ENCODE data around the gene RAC2.
A peak's percentile ranks its signal among the peaks of the same experiment; 100 is the strongest.

RAC2 gene

DNA sequence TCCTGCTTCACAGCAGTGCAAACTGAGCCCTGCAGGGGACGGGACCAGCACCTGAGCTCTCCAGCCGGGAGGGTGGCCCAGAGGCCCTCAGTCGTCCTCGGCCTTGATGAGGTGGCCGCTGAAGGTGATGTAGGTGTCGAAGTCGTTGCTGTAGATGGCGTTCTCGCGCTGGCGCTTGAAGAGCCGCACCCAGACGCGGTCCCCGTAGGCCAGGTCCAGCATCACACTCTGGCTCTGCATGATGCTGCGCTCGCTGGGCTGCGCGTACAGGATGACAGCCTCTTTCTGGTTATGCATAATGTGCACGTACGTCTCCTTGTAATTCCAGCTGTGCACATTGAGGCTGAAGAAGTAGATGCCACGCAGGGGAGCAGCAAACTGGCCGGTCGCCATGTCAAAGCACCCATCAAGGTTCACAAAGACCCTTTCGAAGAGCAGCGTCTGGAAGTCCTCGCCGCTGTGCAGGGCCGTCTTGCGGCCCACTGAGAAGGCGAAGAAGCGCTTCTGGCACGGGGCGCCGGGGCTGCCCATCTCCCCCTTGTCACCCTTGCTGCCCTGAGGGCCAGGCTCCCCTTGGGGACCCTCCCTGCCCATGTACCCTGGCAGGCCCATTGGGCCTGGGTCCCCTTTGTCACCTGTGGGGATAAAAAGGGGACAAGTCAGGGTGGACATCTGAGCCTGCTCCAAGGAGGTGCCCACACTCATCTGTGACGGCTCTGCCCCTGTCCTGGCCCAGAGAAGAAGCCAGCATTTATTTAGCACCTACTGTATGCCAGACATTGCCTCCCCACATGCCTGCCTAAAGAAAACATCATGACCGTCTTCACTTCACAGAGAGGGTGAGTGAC, 61.7 kb downstream of the RAC2 start:
- H3K4me3 ChIP-seq (replicated peaks in 1 of 2; ENCODE audit: low read depth in 2 of 2, low read length in 2 of 2), result no peak overlapping the region
- no peak for DNase-seq (ENCODE audit: low read depth in 2 of 2)
- TF ChIP-seq CTCF (IDR thresholded peaks at IDR 0.05; ENCODE audit: low read depth, low read length), result no peak

- no peak for TF ChIP-seq CTCF (IDR thresholded peaks at IDR 0.05; ENCODE audit: low read depth, low read length)
- DNase-seq (ENCODE audit: low read depth in 2 of 2), result no peak
- no peak overlapping the region for H3K4me3 ChIP-seq (replicated peaks in 1 of 2; ENCODE audit: low read depth in 2 of 2, low read length in 2 of 2)
Measured at GRCh38 chr22:37181681-37182080, 62.4 kb downstream of the RAC2 start.

DNA sequence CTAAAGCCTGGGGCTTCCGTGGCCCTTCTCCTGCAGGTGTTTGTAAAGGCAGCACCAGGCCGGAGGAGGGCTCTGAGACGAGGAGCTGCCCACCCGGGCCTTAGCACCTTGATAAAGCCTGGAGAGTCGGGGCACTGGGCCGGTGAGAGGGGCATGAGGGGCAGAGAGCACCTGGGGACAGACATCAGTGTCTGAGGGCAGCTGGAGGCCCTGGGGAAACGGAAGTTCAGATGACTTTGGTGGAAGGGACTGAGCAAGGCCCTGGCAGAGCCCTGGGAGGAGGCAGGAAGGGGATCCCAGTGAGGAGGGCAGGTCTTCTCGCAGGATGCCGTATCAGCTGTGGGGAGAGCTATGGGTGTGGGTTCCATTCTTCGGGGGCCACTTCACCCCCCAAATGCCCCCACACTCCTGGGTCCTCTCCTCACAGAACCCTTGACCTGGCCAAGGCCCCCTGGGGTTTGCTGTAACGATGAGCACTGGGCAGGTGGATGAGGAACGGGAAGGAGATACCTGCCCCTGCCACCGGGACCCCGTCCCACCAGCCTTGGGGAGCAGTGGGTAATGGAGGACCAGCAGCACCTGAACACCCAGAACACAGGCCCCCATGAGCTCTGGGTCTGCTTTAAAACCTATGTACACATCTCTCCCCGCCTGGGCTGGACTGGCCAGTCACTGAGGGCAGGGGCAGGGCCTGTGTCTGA, 63.4 kb downstream of the RAC2 start:
- no peak for TF ChIP-seq CTCF (IDR thresholded peaks at IDR 0.05; ENCODE audit: low read depth, low read length)
- H3K4me3 ChIP-seq (replicated peaks in 1 of 2; ENCODE audit: low read depth in 2 of 2, low read length in 2 of 2), result no peak overlapping the region
- DNase-seq (ENCODE audit: low read depth in 2 of 2), result no peak

DNA sequence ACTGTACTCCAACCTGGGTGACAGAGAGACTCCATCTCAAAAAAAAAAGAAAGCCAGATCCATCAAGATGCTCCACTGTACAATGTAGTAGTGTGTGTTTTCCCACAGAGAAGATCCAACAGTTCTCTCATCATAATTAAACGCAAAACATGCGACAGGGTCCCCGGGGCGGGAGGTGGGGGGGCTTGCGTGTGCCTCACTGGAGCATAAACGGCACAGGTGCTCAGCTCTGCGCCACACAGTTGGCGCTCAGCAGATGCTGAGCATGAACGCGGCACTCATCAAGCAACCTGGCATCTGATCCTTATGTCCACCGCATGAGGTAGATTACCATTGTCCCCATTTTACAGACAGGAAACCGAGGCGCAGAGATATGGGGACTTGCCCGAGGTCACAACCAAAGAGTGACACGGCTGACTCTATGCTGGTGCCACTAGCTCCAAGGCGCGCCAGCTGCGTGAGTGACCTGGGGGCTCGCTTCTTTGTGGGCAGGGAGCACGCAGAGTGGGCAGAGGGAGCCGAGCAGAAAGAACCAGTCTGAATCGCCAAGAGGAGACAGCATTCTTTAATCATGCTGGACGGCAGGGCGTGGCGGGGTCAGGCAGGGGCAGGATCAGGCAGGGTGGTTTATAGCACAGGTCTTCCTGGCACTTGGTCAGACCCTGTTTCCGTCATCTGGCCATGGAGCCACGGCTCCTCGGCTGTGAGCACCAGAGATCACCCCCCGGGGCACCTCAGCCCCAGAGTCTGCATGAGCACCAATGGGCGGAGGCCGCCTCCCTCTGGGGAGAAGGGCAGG, 64.2 kb downstream of the RAC2 start:
- no peak for TF ChIP-seq CTCF (IDR thresholded peaks at IDR 0.05; ENCODE audit: low read depth, low read length)
- no peak for DNase-seq (ENCODE audit: low read depth in 2 of 2)
- no peak overlapping the region for H3K4me3 ChIP-seq (replicated peaks in 1 of 2; ENCODE audit: low read depth in 2 of 2, low read length in 2 of 2)

- no peak for TF ChIP-seq CTCF (IDR thresholded peaks at IDR 0.05; ENCODE audit: low read depth, low read length)
- H3K4me3 ChIP-seq (replicated peaks in 1 of 2; ENCODE audit: low read depth in 2 of 2, low read length in 2 of 2), result no peak overlapping the region
- no peak for DNase-seq (ENCODE audit: low read depth in 2 of 2)
Measured at GRCh38 chr22:37179126-37179470, 65.0 kb downstream of the RAC2 start.

GRCh38 chr22:37178350-37179125, 65.5 kb downstream of the RAC2 start:
- H3K4me3 ChIP-seq (replicated peaks in 1 of 2; ENCODE audit: low read depth in 2 of 2, low read length in 2 of 2), result no peak overlapping the region
- peak; percentile 69 to 71 for DNase-seq (ENCODE audit: low read depth in 2 of 2)
- no peak for TF ChIP-seq CTCF (IDR thresholded peaks at IDR 0.05; ENCODE audit: low read depth, low read length)
